ENCODE data around the gene GARNL3. TPM values are rescaled to one million over a fixed set of nuclear protein-coding genes. Genes with fewer than 3 reads are reported as not detected.

The GARNL3 gene
- total RNA-seq, 2 experiments from 2014 or later: 3.8 to 4.2 TPM

GRCh38 chr9:127334725-127335124 is 70.2 kb downstream of the GARNL3 start:
- TF ChIP-seq, protein P1, sequence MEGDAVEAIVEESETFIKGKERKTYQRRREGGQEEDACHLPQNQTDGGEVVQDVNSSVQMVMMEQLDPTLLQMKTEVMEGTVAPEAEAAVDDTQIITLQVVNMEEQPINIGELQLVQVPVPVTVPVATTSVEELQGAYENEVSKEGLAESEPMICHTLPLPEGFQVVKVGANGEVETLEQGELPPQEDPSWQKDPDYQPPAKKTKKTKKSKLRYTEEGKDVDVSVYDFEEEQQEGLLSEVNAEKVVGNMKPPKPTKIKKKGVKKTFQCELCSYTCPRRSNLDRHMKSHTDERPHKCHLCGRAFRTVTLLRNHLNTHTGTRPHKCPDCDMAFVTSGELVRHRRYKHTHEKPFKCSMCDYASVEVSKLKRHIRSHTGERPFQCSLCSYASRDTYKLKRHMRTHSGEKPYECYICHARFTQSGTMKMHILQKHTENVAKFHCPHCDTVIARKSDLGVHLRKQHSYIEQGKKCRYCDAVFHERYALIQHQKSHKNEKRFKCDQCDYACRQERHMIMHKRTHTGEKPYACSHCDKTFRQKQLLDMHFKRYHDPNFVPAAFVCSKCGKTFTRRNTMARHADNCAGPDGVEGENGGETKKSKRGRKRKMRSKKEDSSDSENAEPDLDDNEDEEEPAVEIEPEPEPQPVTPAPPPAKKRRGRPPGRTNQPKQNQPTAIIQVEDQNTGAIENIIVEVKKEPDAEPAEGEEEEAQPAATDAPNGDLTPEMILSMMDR (IDR thresholded peaks at IDR 0.05): no peak
- peaks cover 3% of the 10 kb centered on the region for H3K27me3 Mint-ChIP-seq
- ChIA-PET POLR2A (no interaction called here), CTCF (no interaction called here)
- H3K27ac Mint-ChIP-seq: no peak overlapping the region
- H3K36me3 Mint-ChIP-seq (ENCODE audit: low read depth): no peaks in the 10 kb centered on the region
- ATAC-seq (no peak), DNase-seq (no peak)
- intact Hi-C loops (cut with micrococcal nuclease): no loop called here
- no peak overlapping the region for H3K4me3 Mint-ChIP-seq
- no peaks in the 10 kb centered on the region for H3K9me3 Mint-ChIP-seq
- H3K4me1 Mint-ChIP-seq (ENCODE audit: low read depth): no peaks in the 10 kb centered on the region

DNA sequence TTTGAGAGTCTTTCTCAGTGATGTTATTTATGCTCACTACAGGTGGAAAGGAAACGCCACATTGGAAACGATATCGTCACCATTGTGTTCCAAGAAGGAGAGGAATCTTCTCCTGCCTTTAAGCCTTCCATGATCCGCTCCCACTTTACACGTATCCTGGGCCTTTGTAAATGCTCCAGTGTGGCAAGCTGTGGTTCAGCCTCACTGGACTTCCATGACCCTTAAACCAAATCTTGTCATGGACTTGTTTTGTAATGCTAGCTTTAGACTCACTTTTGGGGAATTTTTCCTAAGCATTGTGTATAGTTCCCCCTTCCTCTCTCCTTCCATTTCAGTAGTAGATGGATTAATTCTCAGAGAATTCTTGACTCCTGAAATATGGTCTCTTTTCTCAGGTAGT is 71.5 kb downstream of the GARNL3 start:
- Mint-ChIP-seq H3K9me3 (no peaks in the 10 kb centered on the region), H3K27ac (no peak overlapping the region), H3K4me1 (ENCODE audit: low read depth) (no peaks in the 10 kb centered on the region), H3K27me3 (peaks cover 4% of the 10 kb centered on the region), H3K36me3 (ENCODE audit: low read depth) (no peaks in the 10 kb centered on the region), H3K4me3 (no peak overlapping the region)
- ChIA-PET POLR2A (no interaction called here), CTCF (no interaction called here)
- ATAC-seq: no peak
- intact Hi-C loops (cut with micrococcal nuclease): no loop called here
- DNase-seq: no peak
- TF ChIP-seq, protein P1 (IDR thresholded peaks at IDR 0.05): no peak

- TF ChIP-seq, protein P1 (IDR thresholded peaks at IDR 0.05): no peak
- intact Hi-C loops (cut with micrococcal nuclease): no loop called here
- H3K27me3 Mint-ChIP-seq: peaks cover 6% of the 10 kb centered on the region
- no peak overlapping the region for H3K4me3 Mint-ChIP-seq
- ChIA-PET CTCF (no interaction called here), POLR2A (no interaction called here)
- ATAC-seq (no peak), DNase-seq (no peak)
- H3K4me1 Mint-ChIP-seq (ENCODE audit: low read depth): no peaks in the 10 kb centered on the region
- no peaks in the 10 kb centered on the region for H3K9me3 Mint-ChIP-seq
- no peak overlapping the region for H3K27ac Mint-ChIP-seq
- H3K36me3 Mint-ChIP-seq (ENCODE audit: low read depth): no peaks in the 10 kb centered on the region
These were observed 72.2 kb downstream of the GARNL3 start for GRCh38 chr9:127336506-127337352.

DNA sequence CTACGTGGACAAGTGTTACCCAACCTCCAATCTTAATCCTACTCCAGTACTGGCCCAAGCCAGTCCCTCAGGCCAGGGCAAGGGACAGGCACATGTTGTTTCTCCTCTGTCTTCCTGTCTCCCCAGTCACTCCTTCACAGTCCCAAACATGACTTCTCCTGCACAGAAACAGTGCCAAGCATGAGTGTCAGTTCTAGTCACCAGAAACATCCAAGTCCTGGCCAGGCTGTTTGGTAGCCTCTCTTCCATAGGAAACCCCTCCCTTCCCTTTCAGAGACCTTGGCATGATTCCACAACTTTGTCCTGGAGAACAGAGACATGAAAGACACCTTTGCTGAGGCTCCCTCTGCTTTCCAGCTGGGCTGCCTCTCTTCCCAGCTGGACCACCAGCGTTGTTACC is 76.1 kb downstream of the GARNL3 start:
- H3K27me3 Mint-ChIP-seq: peaks cover 6% of the 10 kb centered on the region
- H3K36me3 Mint-ChIP-seq (ENCODE audit: low read depth): no peaks in the 10 kb centered on the region
- ChIA-PET POLR2A (no interaction called here), CTCF (no interaction called here)
- H3K4me1 Mint-ChIP-seq (ENCODE audit: low read depth): no peaks in the 10 kb centered on the region
- H3K27ac Mint-ChIP-seq: no peak overlapping the region
- H3K9me3 Mint-ChIP-seq: no peaks in the 10 kb centered on the region
- H3K4me3 Mint-ChIP-seq: no peak overlapping the region
- TF ChIP-seq, protein P1 (IDR thresholded peaks at IDR 0.05): no peak
- intact Hi-C loops (cut with micrococcal nuclease): no loop called here
- ATAC-seq (no peak), DNase-seq (no peak)

GRCh38 chr9:127341152-127341551 is 76.6 kb downstream of the GARNL3 start:
- no peak overlapping the region for H3K4me3 Mint-ChIP-seq

More at GRCh38 chr9:127341152-127341551, 76.6 kb downstream of the GARNL3 start:
- intact Hi-C loops (cut with micrococcal nuclease): no loop called here
- ChIA-PET POLR2A (no interaction called here), CTCF (no interaction called here)
- Mint-ChIP-seq H3K4me1 (ENCODE audit: low read depth) (no peaks in the 10 kb centered on the region), H3K9me3 (no peaks in the 10 kb centered on the region), H3K36me3 (ENCODE audit: low read depth) (no peaks in the 10 kb centered on the region), H3K27me3 (peaks cover 6% of the 10 kb centered on the region), H3K27ac (no peak overlapping the region)
- no peak for ATAC-seq
- DNase-seq: no peak
- TF ChIP-seq, protein P1 (IDR thresholded peaks at IDR 0.05): no peak
